ENCODE data around the gene TMEM132E.

GRCh38 chr17:34634551-34635160 is 55.3 kb downstream of the TMEM132E start:
- TF ChIP-seq, protein P1, sequence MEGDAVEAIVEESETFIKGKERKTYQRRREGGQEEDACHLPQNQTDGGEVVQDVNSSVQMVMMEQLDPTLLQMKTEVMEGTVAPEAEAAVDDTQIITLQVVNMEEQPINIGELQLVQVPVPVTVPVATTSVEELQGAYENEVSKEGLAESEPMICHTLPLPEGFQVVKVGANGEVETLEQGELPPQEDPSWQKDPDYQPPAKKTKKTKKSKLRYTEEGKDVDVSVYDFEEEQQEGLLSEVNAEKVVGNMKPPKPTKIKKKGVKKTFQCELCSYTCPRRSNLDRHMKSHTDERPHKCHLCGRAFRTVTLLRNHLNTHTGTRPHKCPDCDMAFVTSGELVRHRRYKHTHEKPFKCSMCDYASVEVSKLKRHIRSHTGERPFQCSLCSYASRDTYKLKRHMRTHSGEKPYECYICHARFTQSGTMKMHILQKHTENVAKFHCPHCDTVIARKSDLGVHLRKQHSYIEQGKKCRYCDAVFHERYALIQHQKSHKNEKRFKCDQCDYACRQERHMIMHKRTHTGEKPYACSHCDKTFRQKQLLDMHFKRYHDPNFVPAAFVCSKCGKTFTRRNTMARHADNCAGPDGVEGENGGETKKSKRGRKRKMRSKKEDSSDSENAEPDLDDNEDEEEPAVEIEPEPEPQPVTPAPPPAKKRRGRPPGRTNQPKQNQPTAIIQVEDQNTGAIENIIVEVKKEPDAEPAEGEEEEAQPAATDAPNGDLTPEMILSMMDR (IDR thresholded peaks at IDR 0.05): no peak
- TF ChIP-seq POLR2AphosphoS5 (IDR thresholded peaks at IDR 0.05): no peak

All from breast epithelium (tissue), 3 donors.